HepG2 (cell line): ENCODE results near the gene MRPS7. TPM values are rescaled to one million over a fixed set of nuclear protein-coding genes. Genes with fewer than 3 reads are reported as not detected.
A peak's percentile ranks its signal among the peaks of the same experiment; 100 is the strongest.

Experiments
- ARHGAP35 ChIP-seq: sonication (generic); formaldehyde crosslinking; IDR thresholded peaks from 2 replicates; pipeline ENCODE4 v1.9.0; 2022; ENCODE audit warnings: mild to moderate bottlenecking, inconsistent platforms, moderate library complexity, missing genetic modification reagents, borderline replicate concordance
- ARNT ChIP-seq: fragments of 450-650 bp; IDR thresholded peaks from 2 replicates; pipeline ENCODE4 v1.6.1; 2017
- ERF ChIP-seq: IDR thresholded peaks from 2 replicates; pipeline ENCODE4 v1.6.1; 2018; ENCODE audit warnings: missing biosample characterization, missing genetic modification reagents
- FLYWCH1 ChIP-seq: sonication (generic); formaldehyde crosslinking; IDR thresholded peaks from 2 replicates; pipeline ENCODE4 v1.8.1; 2023; ENCODE audit warnings: mild to moderate bottlenecking, missing genetic modification reagents
- GATA4 ChIP-seq: sonication (generic); IDR thresholded peaks from 2 replicates; pipeline ENCODE4 v1.6.1; 2016; ENCODE audit warnings: antibody characterized with exemption, low read depth, borderline replicate concordance
- NFE2L2 ChIP-seq: fragments of 150-350 bp; IDR thresholded peaks from 2 replicates; pipeline ENCODE4 v1.6.1; 2014; ENCODE audit warnings: low read length
- NR2F1 ChIP-seq, 2 experiments: fragments of 450-650 bp in 1 of 2; formaldehyde crosslinking in 1 of 2; IDR thresholded peaks; 2 replicates each; pipeline versions ENCODE4 v1.5.0 to v1.6.1; 2016 to 2020; ENCODE audit warnings: mild to moderate bottlenecking in 1 of 2, missing compliant biosample characterization in 1 of 2, missing genetic modification reagents in 1 of 2, moderate library complexity in 1 of 2
- POLR2AphosphoS5 ChIP-seq: IDR thresholded peaks from 2 replicates; pipeline ENCODE4 v1.6.1; 2012; ENCODE audit warnings: low read depth, low read length
- SPEN ChIP-seq: sonication (generic); formaldehyde crosslinking; IDR thresholded peaks from 2 replicates; pipeline ENCODE4 v1.5.1; 2020; ENCODE audit warnings: low read depth, mild to moderate bottlenecking, missing genetic modification reagents
- TEAD2 ChIP-seq: sonication (generic); formaldehyde crosslinking; IDR thresholded peaks from 2 replicates; pipeline ENCODE4 v1.9.0; 2021; ENCODE audit warnings: missing genetic modification reagents
- TEAD3 ChIP-seq: optimal IDR thresholded peaks from 2 replicates; pipeline ENCODE3; 2016; ENCODE audit warnings: borderline replicate concordance
- ZBTB8A ChIP-seq: sonication (generic); formaldehyde crosslinking; IDR thresholded peaks from 2 replicates; pipeline ENCODE4 v1.4.0; 2020; ENCODE audit warnings: mild to moderate bottlenecking, low read depth, missing genetic modification reagents, borderline replicate concordance
- ZNF556 ChIP-seq: sonication (generic); formaldehyde crosslinking; IDR thresholded peaks from 2 replicates; pipeline ENCODE4 v1.4.0; 2020; ENCODE audit warnings: mild to moderate bottlenecking, missing genetic modification reagents, borderline replicate concordance
- ZNF558 ChIP-seq: sonication (generic); formaldehyde crosslinking; IDR thresholded peaks from 2 replicates; pipeline ENCODE4 v1.9.0; 2022; ENCODE audit warnings: mild to moderate bottlenecking, missing genetic modification reagents, borderline replicate concordance
- ZNF574 ChIP-seq: sonication (generic); formaldehyde crosslinking; IDR thresholded peaks from 2 replicates; pipeline ENCODE4 v1.4.0; 2020; ENCODE audit warnings: missing genetic modification reagents
- ZNF607 ChIP-seq: sonication (generic); formaldehyde crosslinking; IDR thresholded peaks from 2 replicates; pipeline ENCODE4 v1.5.1; 2020; ENCODE audit warnings: missing genetic modification reagents, mild to moderate bottlenecking, borderline replicate concordance
- ZNF781 ChIP-seq: sonication (generic); formaldehyde crosslinking; IDR thresholded peaks from 2 replicates; pipeline ENCODE4 v1.5.1; 2020; ENCODE audit warnings: borderline replicate concordance, mild to moderate bottlenecking, missing genetic modification reagents; ENCODE audit errors: not compliant biosample characterization
- polyA plus RNA-seq, 8 experiments: library from polyadenylated mRNA; depleted of rRNA in 3 of 8; stranded (reverse) in 7 of 8; unstranded in 1 of 8; fragments of >200 nt; fragmentation: Illumina TruSeq in 4 of 8; extraction: Trizol in 4 of 8; gene quantifications; 2 replicates each; pipeline versions ENCODE4 v1.2.1 to v1.2.3, GENCODE V29; 2011 to 2016; ENCODE audit warnings: low read depth in 4 of 8, missing spikeins in 1 of 8, mixed read lengths in 1 of 8; ENCODE audit not compliant: insufficient read depth in 1 of 8
- total RNA-seq, 5 experiments: library from RNA; depleted of rRNA; stranded (reverse); fragments of >200 nt; fragmentation: Illumina TruSeq; extraction: Trizol; gene quantifications; 2 replicates each; pipeline ENCODE4 v1.2.3, GENCODE V29; 2016; ENCODE audit warnings: low read depth in 1 of 5
- TF ChIP-seq, protein P1 (sequence below): sonication (generic); formaldehyde crosslinking; IDR thresholded peaks from 2 replicates; pipeline ENCODE4 v1.5.1; 2020; ENCODE audit warnings: mild to moderate bottlenecking, moderate library complexity, missing genetic modification reagents
- TF ChIP-seq, protein P2 (sequence below): sonication (generic); formaldehyde crosslinking; IDR thresholded peaks from 2 replicates; pipeline ENCODE4 v1.4.0; 2020; ENCODE audit warnings: missing genetic modification reagents

Gene MRPS7
- total and polyA plus RNA-seq, 2 of the 13 experiments (the other 11 are each of a cell fraction or from before 2014, with no cell fraction given): 97.0 to 162 TPM

- TF ChIP-seq ZNF574: peak; percentile 87
- peak; percentile 49; the same call in 1 of the 2 replicates for TF ChIP-seq ZNF556 (CRISPR knock-in tag)
- TF ChIP-seq ZNF781 (CRISPR knock-in tag): peak; percentile 62
- no peak for TF ChIP-seq NFE2L2
- 0 out of 2 replicates have a peak, but pooled peaks have one; percentile 29 for TF ChIP-seq GATA4
- TF ChIP-seq SPEN (CRISPR knock-in tag): peak; percentile 73
- TF ChIP-seq TEAD2: peak; percentile 74; the same call in 1 of the 2 replicates
- TF ChIP-seq ARNT: no peak
- peak; percentile 83; the same call in 1 of the 2 replicates for TF ChIP-seq ARHGAP35 (CRISPR knock-in tag)
- TF ChIP-seq ERF (CRISPR knock-in tag): 0 out of 2 replicates have a peak, but pooled peaks have one; percentile 19
- peak; percentile 67; the same call in 1 of the 2 replicates for TF ChIP-seq ZNF607 (CRISPR knock-in tag)
- peak; percentile 80; the same call in 1 of the 2 replicates for TF ChIP-seq ZNF558
- 0 out of 4 replicates have a peak, but pooled peaks of 1 of the 2 experiments have one; percentile 30 for TF ChIP-seq NR2F1 (CRISPR knock-in tag; IDR thresholded peaks at IDR 0.05)
- TF ChIP-seq POLR2AphosphoS5: peak; percentile 52
- TF ChIP-seq, protein P1, sequence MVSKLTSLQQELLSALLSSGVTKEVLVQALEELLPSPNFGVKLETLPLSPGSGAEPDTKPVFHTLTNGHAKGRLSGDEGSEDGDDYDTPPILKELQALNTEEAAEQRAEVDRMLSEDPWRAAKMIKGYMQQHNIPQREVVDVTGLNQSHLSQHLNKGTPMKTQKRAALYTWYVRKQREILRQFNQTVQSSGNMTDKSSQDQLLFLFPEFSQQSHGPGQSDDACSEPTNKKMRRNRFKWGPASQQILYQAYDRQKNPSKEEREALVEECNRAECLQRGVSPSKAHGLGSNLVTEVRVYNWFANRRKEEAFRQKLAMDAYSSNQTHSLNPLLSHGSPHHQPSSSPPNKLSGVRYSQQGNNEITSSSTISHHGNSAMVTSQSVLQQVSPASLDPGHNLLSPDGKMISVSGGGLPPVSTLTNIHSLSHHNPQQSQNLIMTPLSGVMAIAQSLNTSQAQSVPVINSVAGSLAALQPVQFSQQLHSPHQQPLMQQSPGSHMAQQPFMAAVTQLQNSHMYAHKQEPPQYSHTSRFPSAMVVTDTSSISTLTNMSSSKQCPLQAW (CRISPR knock-in tag): no peak; the same call in 1 of the 2 replicates
- TF ChIP-seq TEAD3 (CRISPR knock-in tag): no peak
- TF ChIP-seq ZBTB8A (CRISPR knock-in tag): peak; percentile 49; the same call in 1 of the 2 replicates
- TF ChIP-seq, protein P2, sequence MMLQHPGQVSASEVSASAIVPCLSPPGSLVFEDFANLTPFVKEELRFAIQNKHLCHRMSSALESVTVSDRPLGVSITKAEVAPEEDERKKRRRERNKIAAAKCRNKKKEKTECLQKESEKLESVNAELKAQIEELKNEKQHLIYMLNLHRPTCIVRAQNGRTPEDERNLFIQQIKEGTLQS (CRISPR knock-in tag): peak; percentile 51; the same call in 1 of the 2 replicates
- peak; percentile 65; the same call in 1 of the 2 replicates for TF ChIP-seq FLYWCH1 (CRISPR knock-in tag)
Measured at GRCh38 chr17:75271233-75271954, 9.7 kb downstream of the MRPS7 start (continued).
